ENCODE data around the gene RESF1. TPM values are rescaled to one million over a fixed set of nuclear protein-coding genes. Genes with fewer than 3 reads are reported as not detected.

Gene RESF1
- total and polyA plus RNA-seq, 2 of the 13 experiments (the other 11 are each of a cell fraction or from before 2014, with no cell fraction given): 7.9 to 16.8 TPM

DNA sequence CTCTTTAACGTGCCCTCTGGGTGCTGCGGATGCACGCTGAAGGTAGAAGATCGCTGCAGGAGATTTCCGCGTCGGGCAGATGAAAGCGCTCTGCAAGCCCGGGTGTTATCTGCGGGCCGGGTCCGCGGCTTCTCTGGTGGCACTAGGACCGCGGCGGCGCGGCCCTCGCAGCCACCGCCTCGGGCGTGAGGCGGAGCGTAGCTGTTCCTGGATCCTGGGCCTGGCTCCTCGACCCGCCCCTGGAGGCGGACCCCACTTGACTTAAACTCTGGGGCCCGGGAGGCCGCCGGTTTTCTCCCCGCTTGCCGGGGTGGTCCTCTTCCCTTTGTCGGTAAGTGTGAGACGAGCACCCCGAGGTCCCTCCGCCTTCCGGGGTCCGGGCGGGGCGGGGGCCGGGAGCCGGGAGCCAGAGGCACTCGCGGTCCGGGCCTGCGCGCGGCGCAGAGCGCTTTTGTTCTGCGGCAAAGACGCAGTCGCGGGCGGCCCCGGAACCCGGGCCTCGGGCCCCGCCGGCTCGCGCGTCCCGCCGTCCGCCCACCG lies at the start of gene RESF1 (continued):
- TF ChIP-seq, protein P1, sequence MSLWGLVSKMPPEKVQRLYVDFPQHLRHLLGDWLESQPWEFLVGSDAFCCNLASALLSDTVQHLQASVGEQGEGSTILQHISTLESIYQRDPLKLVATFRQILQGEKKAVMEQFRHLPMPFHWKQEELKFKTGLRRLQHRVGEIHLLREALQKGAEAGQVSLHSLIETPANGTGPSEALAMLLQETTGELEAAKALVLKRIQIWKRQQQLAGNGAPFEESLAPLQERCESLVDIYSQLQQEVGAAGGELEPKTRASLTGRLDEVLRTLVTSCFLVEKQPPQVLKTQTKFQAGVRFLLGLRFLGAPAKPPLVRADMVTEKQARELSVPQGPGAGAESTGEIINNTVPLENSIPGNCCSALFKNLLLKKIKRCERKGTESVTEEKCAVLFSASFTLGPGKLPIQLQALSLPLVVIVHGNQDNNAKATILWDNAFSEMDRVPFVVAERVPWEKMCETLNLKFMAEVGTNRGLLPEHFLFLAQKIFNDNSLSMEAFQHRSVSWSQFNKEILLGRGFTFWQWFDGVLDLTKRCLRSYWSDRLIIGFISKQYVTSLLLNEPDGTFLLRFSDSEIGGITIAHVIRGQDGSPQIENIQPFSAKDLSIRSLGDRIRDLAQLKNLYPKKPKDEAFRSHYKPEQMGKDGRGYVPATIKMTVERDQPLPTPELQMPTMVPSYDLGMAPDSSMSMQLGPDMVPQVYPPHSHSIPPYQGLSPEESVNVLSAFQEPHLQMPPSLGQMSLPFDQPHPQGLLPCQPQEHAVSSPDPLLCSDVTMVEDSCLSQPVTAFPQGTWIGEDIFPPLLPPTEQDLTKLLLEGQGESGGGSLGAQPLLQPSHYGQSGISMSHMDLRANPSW (CRISPR knock-in tag; IDR thresholded peaks at IDR 0.05; ENCODE audit: borderline replicate concordance): peak; percentile 15; the same call in 1 of the 2 replicates
- no peak for TF ChIP-seq PHB2 (IDR thresholded peaks at IDR 0.05; ENCODE audit: partially characterized antibody)
- TF ChIP-seq CHD4 (IDR thresholded peaks at IDR 0.05; ENCODE audit: borderline replicate concordance, low read length): no peak
- no peak for TF ChIP-seq EZH2 (conservative IDR thresholded peaks at IDR 0.05; ENCODE audit: low read depth, low read length)
- no peak for TF ChIP-seq ZBTB46 (CRISPR knock-in tag; IDR thresholded peaks at IDR 0.05; ENCODE audit: borderline replicate concordance)
- TF ChIP-seq, protein P2, sequence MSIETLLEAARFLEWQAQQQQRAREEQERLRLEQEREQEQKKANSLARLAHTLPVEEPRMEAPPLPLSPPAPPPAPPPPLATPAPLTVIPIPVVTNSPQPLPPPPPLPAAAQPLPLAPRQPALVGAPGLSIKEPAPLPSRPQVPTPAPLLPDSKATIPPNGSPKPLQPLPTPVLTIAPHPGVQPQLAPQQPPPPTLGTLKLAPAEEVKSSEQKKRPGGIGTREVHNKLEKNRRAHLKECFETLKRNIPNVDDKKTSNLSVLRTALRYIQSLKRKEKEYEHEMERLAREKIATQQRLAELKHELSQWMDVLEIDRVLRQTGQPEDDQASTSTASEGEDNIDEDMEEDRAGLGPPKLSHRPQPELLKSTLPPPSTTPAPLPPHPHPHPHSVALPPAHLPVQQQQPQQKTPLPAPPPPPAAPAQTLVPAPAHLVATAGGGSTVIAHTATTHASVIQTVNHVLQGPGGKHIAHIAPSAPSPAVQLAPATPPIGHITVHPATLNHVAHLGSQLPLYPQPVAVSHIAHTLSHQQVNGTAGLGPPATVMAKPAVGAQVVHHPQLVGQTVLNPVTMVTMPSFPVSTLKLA (IDR thresholded peaks at IDR 0.05): no peak
- no peak for TF ChIP-seq ZNF607 (CRISPR knock-in tag; IDR thresholded peaks at IDR 0.05; ENCODE audit: borderline replicate concordance)
- TF ChIP-seq DZIP1 (CRISPR knock-in tag; IDR thresholded peaks at IDR 0.05): no peak
- no peak for TF ChIP-seq RFXANK (CRISPR knock-in tag; IDR thresholded peaks at IDR 0.05)
- no peak for TF ChIP-seq PLRG1 (conservative IDR thresholded peaks at IDR 0.05)
- TF ChIP-seq NFKBIZ (CRISPR knock-in tag; IDR thresholded peaks at IDR 0.05): peak; percentile 40; the same call in 1 of the 2 replicates
- TF ChIP-seq MTA3 (CRISPR knock-in tag; IDR thresholded peaks at IDR 0.05): no peak
- TF ChIP-seq PAX8 (CRISPR knock-in tag; IDR thresholded peaks at IDR 0.05; ENCODE audit: borderline replicate concordance): no peak
- no peak for TF ChIP-seq ZNF841 (CRISPR knock-in tag; IDR thresholded peaks at IDR 0.05; ENCODE audit: borderline replicate concordance)
- no peak for TF ChIP-seq ZNF3 (CRISPR knock-in tag; IDR thresholded peaks at IDR 0.05)
- TF ChIP-seq ZNF572 (CRISPR knock-in tag; IDR thresholded peaks at IDR 0.05): no peak
- no peak for TF ChIP-seq USF2 (IDR thresholded peaks at IDR 0.05; ENCODE audit: low read depth, low read length)
- TF ChIP-seq USF2 (CRISPR knock-in tag; IDR thresholded peaks at IDR 0.05; ENCODE audit: borderline replicate concordance): no peak
- TF ChIP-seq SNAPC5 (CRISPR knock-in tag; IDR thresholded peaks at IDR 0.05; ENCODE audit: borderline replicate concordance): no peak
